HepG2 (cell line): ENCODE results near the gene CCDC85C. TPM values are rescaled to one million over a fixed set of nuclear protein-coding genes. Genes with fewer than 3 reads are reported as not detected.

Experiments
- ATAC-seq: fragments of 200-7000 bp; cut with Tn5 transposase; 3 replicates; pipeline ENCODE4 v1.9.1; 2020; ENCODE audit warnings: mild to moderate bottlenecking, moderate library complexity
- BruUV-seq: library from RNA; stranded (reverse); fragments of 400-500 nt; replicated peaks from 2 replicates; lab custom pipeline; 2021; lab: Mats Ljungman, UMichigan
- CTCF ChIA-PET: fragments of 300-600 bp; formaldehyde crosslinking; extraction: SDS; loops from one replicate; lab custom pipeline; 2021; ENCODE audit warnings: low total read pairs, inconsistent platforms, low intra/inter-chr PET ratio; lab: Yijun Ruan, JAX
- POLR2A ChIA-PET: fragments of 350-600 bp; sonication (Branson Sonifier 250); formaldehyde crosslinking; loops from one replicate; lab custom pipeline; 2020; ENCODE audit warnings: antibody characterized with exemption, inconsistent platforms; lab: Yijun Ruan, JAX
- DNase-seq: peaks from one replicate; pipeline ENCODE4 v3.0.0-alpha.2; 2015; ENCODE audit warnings: low spot score
- FAIRE-seq: peaks from 3 replicates; lab custom pipeline; 2011; peaks lifted over from hg19 to GRCh38; lab: Jason Lieb, UNC
- H2AFZ ChIP-seq: one replicate; pipeline ENCODE4 v1.6.1; 2011; ENCODE audit warnings: low read length, inconsistent platforms
- H3K27ac ChIP-seq: fragments of 300-600 bp; 3 replicates; pipeline ENCODE4 v1.8.0; 2011; ENCODE audit warnings: mixed run types, mild to moderate bottlenecking, mixed read lengths, low read length, inconsistent platforms; ENCODE audit not compliant: insufficient read depth; ENCODE audit errors: extremely low read length
- H3K27me3 ChIP-seq, 2 experiments: fragments of 200-600 bp in 1 of 2; 2 replicates in 1 of 2; 3 replicates in 1 of 2; pipeline versions ENCODE4 v1.6.0 to v1.8.0; 2011; ENCODE audit warnings: low read length in 2 of 2, mild to moderate bottlenecking in 2 of 2, moderate library complexity in 2 of 2, inconsistent platforms in 1 of 2; ENCODE audit not compliant: insufficient read depth in 2 of 2, control insufficient read depth in 1 of 2
- H3K36me3 ChIP-seq, 2 experiments: fragments of 200-600 bp in 1 of 2; replicated peaks in 1 of 2; 2 replicates in 1 of 2; 3 replicates in 1 of 2; pipeline versions ENCODE4 v1.5.1 to v1.8.0; 2011; ENCODE audit warnings: low read length in 2 of 2, inconsistent platforms in 1 of 2; ENCODE audit not compliant: insufficient read depth in 2 of 2, control insufficient read depth in 1 of 2
- H3K4me1 ChIP-seq: 2 replicates; pipeline ENCODE4 v1.5.1; 2012; ENCODE audit warnings: low read length, inconsistent platforms; ENCODE audit not compliant: insufficient read depth
- H3K4me2 ChIP-seq: 2 replicates; pipeline ENCODE4 v1.6.0; 2011; ENCODE audit warnings: low read depth, low read length, inconsistent platforms
- H3K4me3 ChIP-seq, 3 experiments: fragments of 200-600 bp in 1 of 3; sonication (generic), shearing (Covaris generic) in 1 of 3; replicated peaks in 1 of 3; 2 replicates each; pipeline ENCODE4 v1.5.1; 2011 to 2016; ENCODE audit warnings: low read length in 3 of 3, inconsistent platforms in 2 of 3, low read depth in 2 of 3, mild to moderate bottlenecking in 2 of 3, control low read depth in 1 of 3, mixed read lengths in 1 of 3; ENCODE audit not compliant: insufficient read depth in 1 of 3
- H3K79me2 ChIP-seq: one replicate; pipeline ENCODE4 v1.6.1; 2011; ENCODE audit warnings: low read length, inconsistent platforms; ENCODE audit not compliant: insufficient read depth
- H3K9ac ChIP-seq: 2 replicates; pipeline ENCODE4 v1.6.0; 2011; ENCODE audit warnings: mild to moderate bottlenecking, low read depth, low read length, inconsistent platforms; ENCODE audit not compliant: insufficient read depth
- H3K9me3 ChIP-seq: 2 replicates; pipeline ENCODE4 v1.5.1; 2012; ENCODE audit warnings: mild to moderate bottlenecking, low read length
- H4K20me1 ChIP-seq: 2 replicates; pipeline ENCODE4 v1.6.0; 2011; ENCODE audit warnings: inconsistent platforms, mild to moderate bottlenecking, low read length, moderate library complexity; ENCODE audit not compliant: insufficient read depth
- KAT8 ChIP-seq: IDR thresholded peaks from 2 replicates; pipeline ENCODE4 v1.6.1; 2016; ENCODE audit warnings: missing genetic modification reagents, missing compliant biosample characterization
- KDM3A ChIP-seq: IDR thresholded peaks from 2 replicates; pipeline ENCODE4 v1.6.1; 2018; ENCODE audit warnings: low read depth, missing compliant biosample characterization
- KLF12 ChIP-seq: sonication (generic); formaldehyde crosslinking; IDR thresholded peaks from 2 replicates; pipeline ENCODE4 v1.4.0; 2020; ENCODE audit warnings: missing genetic modification reagents, borderline replicate concordance
- MLLT10 ChIP-seq: sonication (generic); formaldehyde crosslinking; IDR thresholded peaks from 2 replicates; pipeline ENCODE4 v1.4.0; 2020; ENCODE audit warnings: missing genetic modification reagents
- SCMH1 ChIP-seq: sonication (generic); formaldehyde crosslinking; IDR thresholded peaks from 2 replicates; pipeline ENCODE4 v1.9.0; 2021; ENCODE audit warnings: missing genetic modification reagents, mild to moderate bottlenecking, borderline replicate concordance
- SP140L ChIP-seq: sonication (generic); formaldehyde crosslinking; IDR thresholded peaks from 2 replicates; pipeline ENCODE4 v1.4.0; 2020; ENCODE audit warnings: missing genetic modification reagents, borderline replicate concordance
- ZBTB10 ChIP-seq: sonication (generic); formaldehyde crosslinking; IDR thresholded peaks from 2 replicates; pipeline ENCODE4 v1.4.0; 2020; ENCODE audit warnings: missing genetic modification reagents, borderline replicate concordance
- ZC3H4 ChIP-seq: sonication (generic); formaldehyde crosslinking; IDR thresholded peaks from 2 replicates; pipeline ENCODE4 v1.4.0; 2020; ENCODE audit warnings: missing genetic modification reagents, borderline replicate concordance
- ZNF10 ChIP-seq: sonication (generic); formaldehyde crosslinking; IDR thresholded peaks from 2 replicates; pipeline ENCODE4 v1.4.0; 2020; ENCODE audit warnings: mild to moderate bottlenecking, low read depth, missing genetic modification reagents, borderline replicate concordance
- ZNF484 ChIP-seq: sonication (generic); formaldehyde crosslinking; IDR thresholded peaks from 2 replicates; pipeline ENCODE4 v1.5.1; 2020; ENCODE audit warnings: mild to moderate bottlenecking, low read depth, missing genetic modification reagents, borderline replicate concordance
- ZNF549 ChIP-seq: sonication (generic); formaldehyde crosslinking; IDR thresholded peaks from 2 replicates; pipeline ENCODE4 v1.5.0; 2020; ENCODE audit warnings: missing genetic modification reagents
- ZNF589 ChIP-seq: sonication (generic); formaldehyde crosslinking; conservative IDR thresholded peaks from 2 replicates; pipeline ENCODE4 v1.8.0; 2022; ENCODE audit warnings: mild to moderate bottlenecking, moderate library complexity, missing genetic modification reagents
- ZSCAN29 ChIP-seq: sonication (generic); formaldehyde crosslinking; conservative IDR thresholded peaks from 2 replicates; pipeline ENCODE4 v1.4.0; 2020; ENCODE audit warnings: mild to moderate bottlenecking, missing genetic modification reagents
- WGBS: methylation state at CpG from one replicate; pipeline ENCODE4 v1.1.6; 2017; ENCODE audit warnings: low lambda C conversion rate; 5-methylcytosine and 5-hydroxymethylcytosine counted together
- in situ Hi-C: cut with HindIII; loops from 2 replicates; pipeline ENCODE4 v1.10.0; 2017; ENCODE audit warnings: low pct_unique_long_range_greater_than_20kb; ENCODE audit not compliant: extremely low pct_ligation_motif_present
- intact Hi-C: fragments of 100-400 bp; cut with micrococcal nuclease; formaldehyde crosslinking; loops from one replicate; pipeline ENCODE4 v1.10.0; 2022; ENCODE audit not compliant: unreplicated experiment
- polyA plus RNA-seq, 8 experiments: library from polyadenylated mRNA; depleted of rRNA in 3 of 8; stranded (reverse) in 7 of 8; unstranded in 1 of 8; fragments of >200 nt; fragmentation: Illumina TruSeq in 4 of 8; extraction: Trizol in 4 of 8; gene quantifications; 2 replicates each; pipeline versions ENCODE4 v1.2.1 to v1.2.3, GENCODE V29; 2011 to 2016; ENCODE audit warnings: low read depth in 4 of 8, missing spikeins in 1 of 8, mixed read lengths in 1 of 8; ENCODE audit not compliant: insufficient read depth in 1 of 8
- total RNA-seq, 5 experiments: library from RNA; depleted of rRNA; stranded (reverse); fragments of >200 nt; fragmentation: Illumina TruSeq; extraction: Trizol; gene quantifications; 2 replicates each; pipeline ENCODE4 v1.2.3, GENCODE V29; 2016; ENCODE audit warnings: low read depth in 1 of 5
- TF ChIP-seq, protein P1 (sequence below): sonication (generic); formaldehyde crosslinking; IDR thresholded peaks from 2 replicates; pipeline ENCODE4 v1.9.0; 2022; ENCODE audit warnings: low read depth, missing genetic modification reagents
- TF ChIP-seq, protein P2 (sequence below): sonication (generic); formaldehyde crosslinking; conservative IDR thresholded peaks from 2 replicates; pipeline ENCODE4 v1.4.0; 2020; ENCODE audit warnings: missing genetic modification reagents

CCDC85C gene
- total and polyA plus RNA-seq, 2 of the 13 experiments (the other 11 are each of a cell fraction or from before 2014, with no cell fraction given) = 18.8 to 43.8 TPM

GRCh38 chr14:99586054-99586760 is 17.8 kb downstream of the CCDC85C start:
- Histone ChIP-seq H3K27ac (peak overlapping the region; percentile 62), H3K4me3 (no peak overlapping the region; a peak in 1 of 6 replicates), H3K36me3 (peaks cover 3 to 4% of the 10 kb centered on the region in 2 experiments; a peak in 3 of 5 replicates), H3K27me3 (no peaks in the 10 kb centered on the region; a peak in 1 of 5 replicates), H2AFZ (no peak overlapping the region), H3K9ac (0 out of 2 replicates have a peak overlapping the region, but pooled peaks have one; percentile 16), H3K4me2 (peak overlapping the region; percentile 36; the same call in 1 of the 2 replicates), H3K4me1 (peaks cover 88% of the 10 kb centered on the region), H3K79me2 (peaks cover 99% of the 10 kb centered on the region), H3K9me3 (no peaks in the 10 kb centered on the region), H4K20me1 (peaks cover 31% of the 10 kb centered on the region; the same call in 1 of the 2 replicates)
- DNase-seq (no peak), FAIRE-seq (no peak), ATAC-seq (peak; percentile 71)
- ChIA-PET CTCF (no interaction called here), POLR2A (interaction anchor here (1.0 to 1.1 kb wide), 2 partner anchors 12 to 34 kb away, joined by 3 to 4 read pairs; no protein-coding TSS in a partner anchor)
- in situ Hi-C loops = no loop called here
- no TSS peak for BruUV-seq
- 70% methylated on average over 12 of the region's 16 CpGs for whole genome bisulfite sequencing
- intact Hi-C loops = no loop called here
- TF ChIP-seq ZBTB10 (CRISPR knock-in tag) (no peak), ZNF10 (CRISPR knock-in tag) (no peak), KAT8 (no peak), MLLT10 (CRISPR knock-in tag) (no peak), KLF12 (CRISPR knock-in tag) (no peak), KDM3A (CRISPR knock-in tag) (no peak), ZC3H4 (CRISPR knock-in tag) (no peak), ZSCAN29 (CRISPR knock-in tag) (no peak), ZNF549 (CRISPR knock-in tag) (no peak), ZNF589 (CRISPR knock-in tag) (no peak), SCMH1 (CRISPR knock-in tag) (no peak), SP140L (CRISPR knock-in tag) (no peak), ZNF484 (CRISPR knock-in tag) (no peak)
- TF ChIP-seq, protein P1, sequence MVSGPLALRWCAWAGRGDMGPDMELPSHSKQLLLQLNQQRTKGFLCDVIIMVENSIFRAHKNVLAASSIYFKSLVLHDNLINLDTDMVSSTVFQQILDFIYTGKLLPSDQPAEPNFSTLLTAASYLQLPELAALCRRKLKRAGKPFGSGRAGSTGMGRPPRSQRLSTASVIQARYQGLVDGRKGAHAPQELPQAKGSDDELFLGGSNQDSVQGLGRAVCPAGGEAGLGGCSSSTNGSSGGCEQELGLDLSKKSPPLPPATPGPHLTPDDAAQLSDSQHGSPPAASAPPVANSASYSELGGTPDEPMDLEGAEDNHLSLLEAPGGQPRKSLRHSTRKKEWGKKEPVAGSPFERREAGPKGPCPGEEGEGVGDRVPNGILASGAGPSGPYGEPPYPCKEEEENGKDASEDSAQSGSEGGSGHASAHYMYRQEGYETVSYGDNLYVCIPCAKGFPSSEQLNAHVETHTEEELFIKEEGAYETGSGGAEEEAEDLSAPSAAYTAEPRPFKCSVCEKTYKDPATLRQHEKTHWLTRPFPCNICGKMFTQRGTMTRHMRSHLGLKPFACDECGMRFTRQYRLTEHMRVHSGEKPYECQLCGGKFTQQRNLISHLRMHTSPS = peak; percentile 85; the same call in 1 of the 2 replicates
- TF ChIP-seq, protein P2, sequence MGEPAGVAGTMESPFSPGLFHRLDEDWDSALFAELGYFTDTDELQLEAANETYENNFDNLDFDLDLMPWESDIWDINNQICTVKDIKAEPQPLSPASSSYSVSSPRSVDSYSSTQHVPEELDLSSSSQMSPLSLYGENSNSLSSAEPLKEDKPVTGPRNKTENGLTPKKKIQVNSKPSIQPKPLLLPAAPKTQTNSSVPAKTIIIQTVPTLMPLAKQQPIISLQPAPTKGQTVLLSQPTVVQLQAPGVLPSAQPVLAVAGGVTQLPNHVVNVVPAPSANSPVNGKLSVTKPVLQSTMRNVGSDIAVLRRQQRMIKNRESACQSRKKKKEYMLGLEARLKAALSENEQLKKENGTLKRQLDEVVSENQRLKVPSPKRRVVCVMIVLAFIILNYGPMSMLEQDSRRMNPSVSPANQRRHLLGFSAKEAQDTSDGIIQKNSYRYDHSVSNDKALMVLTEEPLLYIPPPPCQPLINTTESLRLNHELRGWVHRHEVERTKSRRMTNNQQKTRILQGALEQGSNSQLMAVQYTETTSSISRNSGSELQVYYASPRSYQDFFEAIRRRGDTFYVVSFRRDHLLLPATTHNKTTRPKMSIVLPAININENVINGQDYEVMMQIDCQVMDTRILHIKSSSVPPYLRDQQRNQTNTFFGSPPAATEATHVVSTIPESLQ = no peak
